OCI-M2 (cell line): ENCODE measurements around the gene RIMS3.

Source experiments
- DNase-seq: peaks from one replicate; lab custom pipeline; 2025; ENCODE audit not compliant: unreplicated experiment; lab: John Stamatoyannopoulos, UW

Gene RIMS3

DNA sequence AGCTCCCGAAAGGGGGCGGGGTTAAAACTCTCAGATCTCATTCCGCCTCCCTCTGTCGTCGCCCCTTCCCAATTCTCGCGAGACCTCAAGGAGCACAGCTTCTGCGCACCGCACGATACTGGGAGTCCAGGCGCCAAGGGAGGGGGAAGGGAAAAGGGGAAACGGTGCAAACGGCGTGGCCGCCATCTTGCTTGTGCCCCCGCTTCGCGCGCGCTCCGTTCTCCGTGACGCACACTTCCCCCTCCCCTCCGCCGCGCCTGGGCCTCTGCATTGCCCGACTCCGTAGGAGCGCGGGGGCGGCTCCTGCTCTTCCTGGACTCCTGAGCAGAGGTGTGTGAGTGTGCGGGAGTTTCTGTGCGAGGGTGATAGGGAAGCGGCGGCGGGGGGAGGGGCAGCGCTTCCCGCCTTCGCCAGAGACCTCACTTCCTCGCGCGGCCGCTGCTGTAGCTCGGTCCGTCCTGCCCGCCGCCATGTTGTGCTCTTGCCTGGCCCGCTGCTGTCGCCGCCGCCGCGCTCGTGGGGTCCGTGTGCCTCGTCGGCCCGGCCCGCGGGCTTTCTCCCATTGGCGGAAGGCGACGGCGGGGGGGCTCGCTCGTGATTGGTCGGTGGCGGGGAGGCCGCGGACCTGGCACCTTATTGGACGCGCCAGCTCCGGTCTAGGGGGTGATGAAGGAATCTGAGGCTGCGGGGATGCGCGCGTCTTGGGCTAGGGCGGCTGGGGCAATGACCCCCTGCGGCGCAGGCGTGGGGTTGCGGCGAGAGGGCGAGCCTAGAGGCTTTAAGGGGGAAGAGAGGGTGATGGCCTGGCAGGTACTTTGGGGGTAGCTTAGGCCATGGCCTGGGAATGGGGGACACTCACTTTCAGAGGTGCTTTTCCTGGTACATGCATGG is 26.3 kb upstream of the RIMS3 start, which contains the start of gene NFYC:
TSS of gene NFYC (plus strand) at position 167 of the 891 bp plus-strand sequence. CDS start 47,140 bp downstream, outside the sequence.
- peak; percentile 59 for DNase-seq

DNA sequence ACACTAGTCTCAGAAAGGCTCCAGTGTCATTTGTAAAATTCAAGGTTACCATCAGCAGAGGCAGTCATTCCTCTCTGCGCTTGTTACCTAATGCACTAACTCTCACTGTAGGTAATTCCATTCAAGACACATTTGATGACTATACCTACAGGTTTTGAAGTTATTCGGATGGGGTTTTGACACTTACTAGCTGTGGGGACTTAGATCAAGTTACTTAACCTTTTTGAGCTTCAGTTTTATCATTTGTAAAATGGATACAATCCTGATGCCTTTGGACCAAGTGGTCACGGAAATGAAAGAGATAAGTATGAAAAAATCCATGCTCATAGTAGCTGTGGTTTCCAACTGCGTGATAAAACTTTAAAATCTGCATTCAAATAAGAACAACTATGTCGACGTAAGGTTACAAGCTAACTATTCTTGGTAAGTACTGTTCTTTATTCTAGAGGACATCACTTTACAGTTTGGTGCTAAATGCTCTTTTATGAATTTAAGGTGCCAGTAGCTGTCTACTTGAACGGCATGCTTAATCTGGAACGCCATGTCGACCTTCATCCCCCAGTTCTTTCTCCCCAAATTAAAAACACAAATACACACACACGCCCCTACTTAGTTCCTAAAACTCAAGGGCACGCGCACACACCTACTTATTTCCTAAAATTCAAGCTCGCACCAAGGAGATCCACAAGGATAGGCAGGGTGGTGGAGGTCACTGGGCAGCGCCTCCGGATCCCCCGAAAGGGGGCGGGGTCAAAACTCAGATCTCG is 25.5 kb upstream of the RIMS3 start:
- DNase-seq = no peak

DNA sequence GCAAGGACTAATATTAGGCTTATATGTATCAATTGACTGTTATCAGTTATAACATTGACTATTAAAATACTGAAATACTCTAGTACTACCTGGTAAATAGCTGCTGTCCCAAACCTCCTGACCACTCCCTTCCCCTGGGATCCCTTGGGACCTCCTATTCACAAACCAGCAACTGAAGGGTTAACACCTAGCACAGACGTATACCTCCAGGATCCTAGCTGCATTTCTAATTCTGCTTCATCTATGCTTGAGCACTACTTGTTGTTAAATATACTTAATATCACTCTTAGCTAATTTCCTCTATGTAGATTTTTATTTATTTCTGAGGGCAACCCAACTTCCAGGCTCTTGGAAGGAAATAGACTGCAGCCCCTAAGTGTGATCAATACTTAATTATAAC is 24.3 kb upstream of the RIMS3 start:
- DNase-seq = no peak

DNA sequence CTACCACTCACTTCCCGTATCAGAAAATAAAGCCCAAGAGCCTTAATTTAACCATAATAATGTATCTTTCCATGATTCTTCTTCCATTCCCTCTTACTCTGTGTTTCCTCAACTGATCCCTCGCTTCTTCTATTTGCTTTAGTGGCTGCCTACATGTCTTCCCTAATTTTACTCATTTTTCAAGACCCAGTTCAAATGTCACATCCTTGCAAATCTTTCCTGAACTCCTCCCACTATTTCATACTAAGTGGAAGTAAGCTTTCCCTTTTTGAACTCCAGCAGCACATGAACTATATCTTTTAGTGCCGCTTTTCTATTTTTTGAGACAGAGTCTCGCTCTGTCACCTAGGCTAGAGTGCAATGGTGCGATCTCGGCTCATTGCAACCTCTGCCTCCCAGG is 22.2 kb upstream of the RIMS3 start:
- no peak for DNase-seq

- DNase-seq = no peak
These were observed 21.6 kb upstream of the RIMS3 start for GRCh38 chr1:40687059-40687458.

GRCh38 chr1:40684669-40685068 is 19.2 kb upstream of the RIMS3 start:
- DNase-seq = no peak

- no peak for DNase-seq
These were observed 13.9 kb upstream of the RIMS3 start for GRCh38 chr1:40679165-40679953.

GRCh38 chr1:40676501-40676900 is 11.0 kb upstream of the RIMS3 start:
- no peak for DNase-seq

DNA sequence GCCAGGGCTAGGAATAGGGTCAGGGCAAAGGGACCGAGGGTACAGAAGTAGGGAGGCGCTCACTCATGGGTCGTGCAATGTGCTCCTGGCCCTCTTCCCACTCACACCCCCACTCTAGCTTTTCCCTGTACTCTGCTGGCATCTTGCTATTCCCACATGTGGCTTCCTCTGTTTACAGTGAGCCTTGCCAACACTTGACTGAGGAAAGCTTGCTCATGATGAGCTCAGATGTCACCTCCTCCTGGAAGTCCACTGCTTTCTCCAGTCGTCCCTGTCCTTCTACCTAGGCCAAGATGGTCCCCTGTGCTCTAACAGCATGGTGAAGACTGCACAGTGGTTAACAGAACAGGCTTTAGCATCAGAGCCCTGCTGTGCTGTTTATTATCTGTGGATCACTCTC is 8.0 kb upstream of the RIMS3 start:
- no peak for DNase-seq

- DNase-seq = peak; percentile 3
These were observed 3.5 kb upstream of the RIMS3 start for GRCh38 chr1:40668769-40669525.

GRCh38 chr1:40664791-40665190 is 691 bp downstream of the RIMS3 start:
- DNase-seq = no peak

- DNase-seq = no peak
These were observed 1.3 kb downstream of the RIMS3 start for GRCh38 chr1:40664167-40664537.

DNA sequence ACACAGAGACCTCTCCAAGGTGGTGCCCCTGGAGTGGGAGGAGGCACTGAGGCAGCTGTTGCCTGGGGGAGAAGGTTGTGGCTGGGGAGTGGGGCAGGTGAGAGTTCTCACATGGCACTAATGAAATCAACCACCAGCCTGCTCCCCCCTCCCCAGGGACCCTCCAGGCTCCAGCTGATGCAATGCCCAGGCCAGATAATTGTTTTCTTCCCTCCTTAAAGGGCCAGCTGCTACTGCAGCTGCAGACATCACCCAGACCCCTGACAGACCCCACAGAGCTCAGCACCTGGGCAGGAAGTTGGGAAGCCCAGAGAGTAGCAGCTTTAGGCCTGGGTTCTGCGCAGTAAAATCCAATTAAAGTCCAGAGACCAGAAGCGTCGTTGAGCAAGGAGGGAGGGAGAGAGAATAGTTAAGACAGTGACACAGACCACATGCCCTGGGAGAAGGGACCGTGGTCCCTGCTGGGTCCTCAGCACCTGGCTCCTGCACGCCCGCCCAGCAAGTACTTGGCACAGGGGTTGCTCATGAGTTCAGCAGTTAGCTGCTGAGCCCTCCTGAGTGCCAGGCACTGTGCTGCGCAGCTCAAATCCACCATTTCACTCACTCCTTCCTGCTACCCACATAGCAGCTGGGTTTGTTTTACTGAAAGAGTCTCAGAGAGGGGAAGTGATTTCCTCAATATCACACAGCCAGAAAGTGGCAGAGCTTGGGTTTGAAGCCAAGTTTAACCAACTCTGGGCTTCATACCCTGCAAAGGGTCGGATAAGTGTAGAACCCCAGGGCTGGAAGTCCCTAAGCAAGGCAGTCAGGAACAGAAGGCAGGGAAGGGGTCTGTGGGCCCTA is 1.9 kb downstream of the RIMS3 start:
- no peak for DNase-seq

DNA sequence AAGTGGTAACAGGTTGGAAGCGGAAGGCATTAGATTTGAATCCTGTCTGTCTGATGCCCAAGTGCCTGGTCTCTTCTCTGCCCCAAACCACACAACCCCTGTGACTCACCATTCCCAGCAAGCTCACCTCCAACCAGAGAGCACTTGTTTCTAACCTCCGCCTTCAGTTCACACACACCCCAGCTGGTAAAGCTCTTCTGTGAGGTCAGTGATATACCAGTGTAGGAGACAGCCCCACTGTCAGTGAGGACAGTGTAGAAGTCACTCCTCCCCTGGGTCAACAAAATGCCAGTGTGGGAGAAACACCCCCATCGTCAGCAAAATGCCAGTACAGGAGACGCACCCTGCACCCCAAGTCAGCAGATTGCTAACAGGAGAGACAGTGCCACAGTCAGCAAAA is 2.6 kb downstream of the RIMS3 start:
- no peak for DNase-seq

DNA sequence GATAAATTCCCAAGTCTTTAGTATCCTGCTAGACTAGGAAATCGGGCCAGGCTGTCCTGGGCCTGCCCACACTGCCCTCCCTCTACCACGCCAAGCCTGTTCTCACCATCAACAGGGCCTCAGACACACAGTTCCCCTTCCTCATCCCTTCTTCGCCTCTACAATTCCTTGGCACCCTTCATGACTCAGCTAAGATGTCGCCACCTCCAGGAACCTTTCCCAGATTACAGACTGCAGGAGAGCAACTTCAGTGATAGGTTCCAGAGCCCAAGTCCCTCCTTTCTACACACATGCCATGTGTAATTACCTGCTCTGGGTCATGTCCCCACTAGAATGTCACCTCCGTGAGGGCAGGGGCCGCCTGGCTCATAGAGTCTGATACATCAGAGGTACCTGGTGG is 3.3 kb downstream of the RIMS3 start:
- no peak for DNase-seq

GRCh38 chr1:40661678-40662077 is 3.8 kb downstream of the RIMS3 start:
- DNase-seq = no peak

GRCh38 chr1:40659649-40659947 is 5.9 kb downstream of the RIMS3 start:
- DNase-seq = no peak

DNA sequence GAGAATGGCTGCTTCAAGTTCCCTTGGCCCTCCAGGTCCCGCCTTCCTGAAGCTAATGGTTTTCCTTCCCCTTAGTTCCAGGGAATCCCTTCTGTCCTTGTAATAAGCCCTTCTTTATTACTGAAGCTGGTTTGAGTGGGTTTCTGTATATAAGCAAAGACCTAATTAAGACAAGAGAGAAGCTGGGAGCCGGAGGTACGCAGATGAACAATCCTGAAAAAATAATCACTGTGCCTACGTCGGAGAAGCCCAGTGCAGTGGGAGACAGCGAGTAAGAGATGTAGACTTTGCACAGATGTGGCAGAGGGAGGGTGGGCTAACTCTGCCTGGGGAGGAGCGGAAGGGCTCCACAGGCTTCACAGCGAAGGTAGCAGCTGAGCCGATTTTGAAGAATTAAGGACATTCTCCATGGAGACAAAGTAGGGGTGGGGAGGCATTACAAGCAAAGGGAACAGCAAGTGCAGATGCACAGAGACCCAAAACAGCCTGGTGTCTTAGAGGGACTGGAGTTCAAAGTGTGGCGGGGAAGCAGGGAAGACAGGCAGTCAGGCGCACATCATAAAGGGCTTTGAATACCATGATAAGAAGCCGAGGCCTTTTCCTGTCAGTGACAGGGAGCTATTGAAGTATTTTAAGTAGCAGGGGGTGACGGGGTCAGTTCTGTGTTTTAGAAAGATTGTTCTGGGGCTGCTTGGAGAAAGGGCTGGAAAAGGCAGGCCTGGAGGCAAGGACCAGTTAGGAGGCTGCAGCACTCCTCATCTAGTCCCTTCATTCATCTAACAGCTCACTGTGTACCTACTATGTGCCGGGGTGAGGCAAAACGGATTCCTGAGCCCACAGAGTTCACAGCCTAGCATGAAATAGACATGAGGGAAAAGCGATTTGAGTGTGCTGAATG is 6.5 kb downstream of the RIMS3 start:
- DNase-seq = no peak

- DNase-seq = no peak
These were observed 8.4 kb downstream of the RIMS3 start for GRCh38 chr1:40657046-40657445.
